ENCODE data around the gene DNMBP.

- TF ChIP-seq, protein P1, sequence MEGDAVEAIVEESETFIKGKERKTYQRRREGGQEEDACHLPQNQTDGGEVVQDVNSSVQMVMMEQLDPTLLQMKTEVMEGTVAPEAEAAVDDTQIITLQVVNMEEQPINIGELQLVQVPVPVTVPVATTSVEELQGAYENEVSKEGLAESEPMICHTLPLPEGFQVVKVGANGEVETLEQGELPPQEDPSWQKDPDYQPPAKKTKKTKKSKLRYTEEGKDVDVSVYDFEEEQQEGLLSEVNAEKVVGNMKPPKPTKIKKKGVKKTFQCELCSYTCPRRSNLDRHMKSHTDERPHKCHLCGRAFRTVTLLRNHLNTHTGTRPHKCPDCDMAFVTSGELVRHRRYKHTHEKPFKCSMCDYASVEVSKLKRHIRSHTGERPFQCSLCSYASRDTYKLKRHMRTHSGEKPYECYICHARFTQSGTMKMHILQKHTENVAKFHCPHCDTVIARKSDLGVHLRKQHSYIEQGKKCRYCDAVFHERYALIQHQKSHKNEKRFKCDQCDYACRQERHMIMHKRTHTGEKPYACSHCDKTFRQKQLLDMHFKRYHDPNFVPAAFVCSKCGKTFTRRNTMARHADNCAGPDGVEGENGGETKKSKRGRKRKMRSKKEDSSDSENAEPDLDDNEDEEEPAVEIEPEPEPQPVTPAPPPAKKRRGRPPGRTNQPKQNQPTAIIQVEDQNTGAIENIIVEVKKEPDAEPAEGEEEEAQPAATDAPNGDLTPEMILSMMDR (IDR thresholded peaks at IDR 0.05): peak; percentile 72 to 97 (median 92)
- TF ChIP-seq POLR2A (IDR thresholded peaks at IDR 0.05): no peak
Measured at GRCh38 chr10:99845837-99846382, 163.8 kb downstream of the DNMBP start.

Measured in thyroid gland (tissue), 4 donors.